WTC11 (cell line): ENCODE data around the gene ITGB3. TPM values are rescaled to one million over a fixed set of nuclear protein-coding genes. Genes with fewer than 3 reads are reported as not detected.

Experiments used
- ATAC-seq: fragments of 200-7000 bp; cut with Tn5 transposase; 2 replicates; pipeline ENCODE4 v1.10.0; 2021; ENCODE audit warnings: mild to moderate bottlenecking, moderate library complexity
- CTCF ChIA-PET: fragments of 300-600 bp; sonication (Branson Sonifier 250); formaldehyde crosslinking; loops from one replicate; lab custom pipeline; 2021; ENCODE audit warnings: antibody characterized with exemption; lab: Charles Lee
- POLR2A ChIA-PET: fragments of 350-600 bp; sonication (Branson Sonifier 250); formaldehyde crosslinking; loops from one replicate; lab custom pipeline; 2021; ENCODE audit warnings: antibody characterized with exemption; lab: Charles Lee
- DNase-seq: peaks from one replicate; pipeline ENCODE4 v3.0.0; 2021; ENCODE audit warnings: low spot score
- H3K27ac Mint-ChIP-seq: 2 replicates; pipeline ENCODE4 v1.8.0; 2021; ENCODE audit warnings: mixed read lengths
- H3K27me3 Mint-ChIP-seq: 2 replicates; pipeline ENCODE4 v1.8.0; 2021; ENCODE audit warnings: low read depth, mild to moderate bottlenecking, moderate library complexity, mixed read lengths
- H3K36me3 Mint-ChIP-seq: 2 replicates; pipeline ENCODE4 v1.8.0; 2021; ENCODE audit warnings: mixed read lengths
- H3K4me1 Mint-ChIP-seq: 2 replicates; pipeline ENCODE4 v1.8.0; 2022; ENCODE audit warnings: mixed read lengths
- H3K4me3 Mint-ChIP-seq: 2 replicates; pipeline ENCODE4 v1.8.0; 2021; ENCODE audit warnings: mild to moderate bottlenecking, moderate library complexity, mixed read lengths
- H3K9me3 Mint-ChIP-seq: 2 replicates; pipeline ENCODE4 v1.8.0; 2021; ENCODE audit warnings: mixed read lengths
- ATF1 ChIP-seq: sonication (generic); formaldehyde crosslinking; IDR thresholded peaks from 2 replicates; pipeline ENCODE4 v1.8.1; 2023; ENCODE audit warnings: mild to moderate bottlenecking, moderate library complexity, missing genetic modification reagents
- CBFB ChIP-seq: sonication (generic); formaldehyde crosslinking; IDR thresholded peaks from 2 replicates; pipeline ENCODE4 v1.8.1; 2022; ENCODE audit warnings: mild to moderate bottlenecking, low read depth, missing genetic modification reagents
- FOXJ3 ChIP-seq: sonication (generic); formaldehyde crosslinking; IDR thresholded peaks from 2 replicates; pipeline ENCODE4 v1.9.0; 2021; ENCODE audit warnings: missing genetic modification reagents, mild to moderate bottlenecking, borderline replicate concordance
- GRHL2 ChIP-seq: fragments of 250-450 bp; sonication (Bioruptor Pico); IDR thresholded peaks from 2 replicates; pipeline ENCODE4 v1.8.0; 2022; ENCODE audit warnings: mild to moderate bottlenecking, moderate library complexity; ENCODE audit not compliant: insufficient replicate concordance, severe bottlenecking
- IRF1 ChIP-seq: sonication (generic); formaldehyde crosslinking; IDR thresholded peaks from 2 replicates; pipeline ENCODE4 v1.8.0; 2023; ENCODE audit warnings: missing genetic modification reagents
- JUN ChIP-seq: sonication (generic); formaldehyde crosslinking; IDR thresholded peaks from 2 replicates; pipeline ENCODE4 v1.8.0; 2023; ENCODE audit warnings: mild to moderate bottlenecking, missing genetic modification reagents
- MYBL2 ChIP-seq: sonication (generic); formaldehyde crosslinking; IDR thresholded peaks from 2 replicates; pipeline ENCODE4 v1.8.1; 2023; ENCODE audit warnings: mild to moderate bottlenecking, moderate library complexity, missing genetic modification reagents
- NFATC4 ChIP-seq: fragments of 250-450 bp; sonication (Bioruptor Pico); IDR thresholded peaks from 2 replicates; pipeline ENCODE4 v1.9.0; 2021; ENCODE audit warnings: mild to moderate bottlenecking
- NFE2L1 ChIP-seq: sonication (generic); formaldehyde crosslinking; IDR thresholded peaks from 2 replicates; pipeline ENCODE4 v1.8.1; 2023; ENCODE audit warnings: missing genetic modification reagents
- NR2C2 ChIP-seq: sonication (generic); formaldehyde crosslinking; IDR thresholded peaks from 2 replicates; pipeline ENCODE4 v1.8.0; 2022; ENCODE audit warnings: mild to moderate bottlenecking, missing genetic modification reagents
- RELA ChIP-seq: sonication (generic); formaldehyde crosslinking; IDR thresholded peaks from 2 replicates; pipeline ENCODE4 v1.8.1; 2022; ENCODE audit warnings: missing genetic modification reagents, mild to moderate bottlenecking, borderline replicate concordance
- SOX15 ChIP-seq: fragments of 250-450 bp; sonication (Bioruptor Pico); IDR thresholded peaks from 2 replicates; pipeline ENCODE4 v1.9.0; 2021; ENCODE audit warnings: mild to moderate bottlenecking
- TEAD4 ChIP-seq: sonication (generic); formaldehyde crosslinking; IDR thresholded peaks from 2 replicates; pipeline ENCODE4 v1.8.0; 2022; ENCODE audit warnings: mild to moderate bottlenecking, missing genetic modification reagents
- ZBTB21 ChIP-seq: sonication (generic); formaldehyde crosslinking; IDR thresholded peaks from 2 replicates; pipeline ENCODE4 v1.8.1; 2023; ENCODE audit warnings: mild to moderate bottlenecking, missing genetic modification reagents, borderline replicate concordance
- ZNF263 ChIP-seq: sonication (generic); formaldehyde crosslinking; IDR thresholded peaks from 2 replicates; pipeline ENCODE4 v1.8.1; 2022; ENCODE audit warnings: low read depth, mild to moderate bottlenecking, moderate library complexity, missing genetic modification reagents
- ZNF317 ChIP-seq: sonication (generic); formaldehyde crosslinking; IDR thresholded peaks from 2 replicates; pipeline ENCODE4 v1.8.1; 2023; ENCODE audit warnings: low read depth, mild to moderate bottlenecking, moderate library complexity, missing genetic modification reagents, borderline replicate concordance
- total RNA-seq: library from RNA; stranded (reverse); gene quantifications from 3 replicates; pipeline ENCODE4 v1.2.3, GENCODE V29; 2021
- TF ChIP-seq, protein P1 (sequence below): sonication (generic); formaldehyde crosslinking; IDR thresholded peaks from 2 replicates; pipeline ENCODE4 v1.8.1; 2023; ENCODE audit warnings: mild to moderate bottlenecking, missing genetic modification reagents, borderline replicate concordance
- TF ChIP-seq, protein P2 (sequence below): sonication (generic); formaldehyde crosslinking; IDR thresholded peaks from 2 replicates; pipeline ENCODE4 v1.8.0; 2022; ENCODE audit warnings: mild to moderate bottlenecking, missing genetic modification reagents
- TF ChIP-seq, protein P3 (sequence below): sonication (generic); formaldehyde crosslinking; IDR thresholded peaks from 2 replicates; pipeline ENCODE4 v1.8.0; 2023; ENCODE audit warnings: mild to moderate bottlenecking, missing genetic modification reagents
- TF ChIP-seq, protein P4 (sequence below): fragments of 250-450 bp; sonication (Bioruptor Pico); conservative IDR thresholded peaks from 2 replicates; pipeline ENCODE4 v1.9.0; 2021; ENCODE audit warnings: mild to moderate bottlenecking
- TF ChIP-seq, protein P5 (sequence below): sonication (generic); formaldehyde crosslinking; IDR thresholded peaks from 2 replicates; pipeline ENCODE4 v1.8.1; 2022; ENCODE audit warnings: low read depth, mild to moderate bottlenecking, moderate library complexity, missing genetic modification reagents, borderline replicate concordance

Gene ITGB3
- total RNA-seq, 1 experiment from 2014 or later, result 0.04 TPM

DNA sequence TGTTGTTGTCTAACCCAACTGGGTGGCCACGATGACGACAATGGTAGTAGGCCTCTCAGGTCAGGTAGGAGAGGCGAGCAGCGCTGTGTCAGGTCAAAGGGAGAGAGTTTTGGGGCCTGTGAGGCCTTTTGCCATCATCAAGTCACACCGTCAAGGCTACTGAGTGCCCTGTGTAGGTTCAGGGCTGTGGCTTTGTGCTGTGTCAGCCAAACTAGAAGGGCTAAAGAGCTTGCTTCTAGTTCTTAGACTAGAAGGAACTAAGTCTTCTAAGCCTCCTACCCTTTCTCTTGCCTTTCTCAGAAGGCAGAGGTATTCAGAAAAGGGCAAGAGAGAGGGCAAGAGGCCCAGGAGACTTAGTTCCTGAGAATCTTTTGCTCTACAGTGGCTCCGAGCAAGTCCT lies 45.1 kb downstream of the ITGB3 start:
- H3K36me3 Mint-ChIP-seq, result no peaks in the 10 kb centered on the region
- TF ChIP-seq, protein P1, sequence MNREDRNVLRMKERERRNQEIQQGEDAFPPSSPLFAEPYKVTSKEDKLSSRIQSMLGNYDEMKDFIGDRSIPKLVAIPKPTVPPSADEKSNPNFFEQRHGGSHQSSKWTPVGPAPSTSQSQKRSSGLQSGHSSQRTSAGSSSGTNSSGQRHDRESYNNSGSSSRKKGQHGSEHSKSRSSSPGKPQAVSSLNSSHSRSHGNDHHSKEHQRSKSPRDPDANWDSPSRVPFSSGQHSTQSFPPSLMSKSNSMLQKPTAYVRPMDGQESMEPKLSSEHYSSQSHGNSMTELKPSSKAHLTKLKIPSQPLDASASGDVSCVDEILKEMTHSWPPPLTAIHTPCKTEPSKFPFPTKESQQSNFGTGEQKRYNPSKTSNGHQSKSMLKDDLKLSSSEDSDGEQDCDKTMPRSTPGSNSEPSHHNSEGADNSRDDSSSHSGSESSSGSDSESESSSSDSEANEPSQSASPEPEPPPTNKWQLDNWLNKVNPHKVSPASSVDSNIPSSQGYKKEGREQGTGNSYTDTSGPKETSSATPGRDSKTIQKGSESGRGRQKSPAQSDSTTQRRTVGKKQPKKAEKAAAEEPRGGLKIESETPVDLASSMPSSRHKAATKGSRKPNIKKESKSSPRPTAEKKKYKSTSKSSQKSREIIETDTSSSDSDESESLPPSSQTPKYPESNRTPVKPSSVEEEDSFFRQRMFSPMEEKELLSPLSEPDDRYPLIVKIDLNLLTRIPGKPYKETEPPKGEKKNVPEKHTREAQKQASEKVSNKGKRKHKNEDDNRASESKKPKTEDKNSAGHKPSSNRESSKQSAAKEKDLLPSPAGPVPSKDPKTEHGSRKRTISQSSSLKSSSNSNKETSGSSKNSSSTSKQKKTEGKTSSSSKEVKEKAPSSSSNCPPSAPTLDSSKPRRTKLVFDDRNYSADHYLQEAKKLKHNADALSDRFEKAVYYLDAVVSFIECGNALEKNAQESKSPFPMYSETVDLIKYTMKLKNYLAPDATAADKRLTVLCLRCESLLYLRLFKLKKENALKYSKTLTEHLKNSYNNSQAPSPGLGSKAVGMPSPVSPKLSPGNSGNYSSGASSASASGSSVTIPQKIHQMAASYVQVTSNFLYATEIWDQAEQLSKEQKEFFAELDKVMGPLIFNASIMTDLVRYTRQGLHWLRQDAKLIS (CRISPR knock-in tag), result no peak
- TF ChIP-seq NFATC4 (CRISPR knock-in tag), result no peak
- no peak for TF ChIP-seq RELA (CRISPR knock-in tag)
- TF ChIP-seq FOXJ3 (CRISPR knock-in tag), result no peak
- TF ChIP-seq CBFB, result no peak
- no peak for TF ChIP-seq IRF1 (CRISPR knock-in tag)
- TF ChIP-seq, protein P2, sequence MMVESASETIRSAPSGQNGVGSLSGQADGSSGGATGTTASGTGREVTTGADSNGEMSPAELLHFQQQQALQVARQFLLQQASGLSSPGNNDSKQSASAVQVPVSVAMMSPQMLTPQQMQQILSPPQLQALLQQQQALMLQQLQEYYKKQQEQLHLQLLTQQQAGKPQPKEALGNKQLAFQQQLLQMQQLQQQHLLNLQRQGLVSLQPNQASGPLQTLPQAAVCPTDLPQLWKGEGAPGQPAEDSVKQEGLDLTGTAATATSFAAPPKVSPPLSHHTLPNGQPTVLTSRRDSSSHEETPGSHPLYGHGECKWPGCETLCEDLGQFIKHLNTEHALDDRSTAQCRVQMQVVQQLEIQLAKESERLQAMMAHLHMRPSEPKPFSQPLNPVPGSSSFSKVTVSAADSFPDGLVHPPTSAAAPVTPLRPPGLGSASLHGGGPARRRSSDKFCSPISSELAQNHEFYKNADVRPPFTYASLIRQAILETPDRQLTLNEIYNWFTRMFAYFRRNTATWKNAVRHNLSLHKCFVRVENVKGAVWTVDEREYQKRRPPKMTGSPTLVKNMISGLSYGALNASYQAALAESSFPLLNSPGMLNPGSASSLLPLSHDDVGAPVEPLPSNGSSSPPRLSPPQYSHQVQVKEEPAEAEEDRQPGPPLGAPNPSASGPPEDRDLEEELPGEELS (CRISPR knock-in tag), result no peak
- TF ChIP-seq GRHL2 (CRISPR knock-in tag), result no peak
- TF ChIP-seq, protein P3, sequence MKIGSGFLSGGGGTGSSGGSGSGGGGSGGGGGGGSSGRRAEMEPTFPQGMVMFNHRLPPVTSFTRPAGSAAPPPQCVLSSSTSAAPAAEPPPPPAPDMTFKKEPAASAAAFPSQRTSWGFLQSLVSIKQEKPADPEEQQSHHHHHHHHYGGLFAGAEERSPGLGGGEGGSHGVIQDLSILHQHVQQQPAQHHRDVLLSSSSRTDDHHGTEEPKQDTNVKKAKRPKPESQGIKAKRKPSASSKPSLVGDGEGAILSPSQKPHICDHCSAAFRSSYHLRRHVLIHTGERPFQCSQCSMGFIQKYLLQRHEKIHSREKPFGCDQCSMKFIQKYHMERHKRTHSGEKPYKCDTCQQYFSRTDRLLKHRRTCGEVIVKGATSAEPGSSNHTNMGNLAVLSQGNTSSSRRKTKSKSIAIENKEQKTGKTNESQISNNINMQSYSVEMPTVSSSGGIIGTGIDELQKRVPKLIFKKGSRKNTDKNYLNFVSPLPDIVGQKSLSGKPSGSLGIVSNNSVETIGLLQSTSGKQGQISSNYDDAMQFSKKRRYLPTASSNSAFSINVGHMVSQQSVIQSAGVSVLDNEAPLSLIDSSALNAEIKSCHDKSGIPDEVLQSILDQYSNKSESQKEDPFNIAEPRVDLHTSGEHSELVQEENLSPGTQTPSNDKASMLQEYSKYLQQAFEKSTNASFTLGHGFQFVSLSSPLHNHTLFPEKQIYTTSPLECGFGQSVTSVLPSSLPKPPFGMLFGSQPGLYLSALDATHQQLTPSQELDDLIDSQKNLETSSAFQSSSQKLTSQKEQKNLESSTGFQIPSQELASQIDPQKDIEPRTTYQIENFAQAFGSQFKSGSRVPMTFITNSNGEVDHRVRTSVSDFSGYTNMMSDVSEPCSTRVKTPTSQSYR, result no peak
- no peak overlapping the region for H3K27ac Mint-ChIP-seq
- H3K9me3 Mint-ChIP-seq, result peaks cover 4% of the 10 kb centered on the region; the same call in 1 of the 2 replicates
- peaks cover 9% of the 10 kb centered on the region for H3K27me3 Mint-ChIP-seq
- no peak overlapping the region for H3K4me3 Mint-ChIP-seq
- ATAC-seq (no peak), DNase-seq (no peak)
- ChIA-PET CTCF (no interaction called here), POLR2A (no interaction called here)
- no peaks in the 10 kb centered on the region for H3K4me1 Mint-ChIP-seq

- H3K9me3 Mint-ChIP-seq, result peaks cover 4% of the 10 kb centered on the region; the same call in 1 of the 2 replicates
- no peaks in the 10 kb centered on the region for H3K36me3 Mint-ChIP-seq
- H3K27me3 Mint-ChIP-seq, result peaks cover 8% of the 10 kb centered on the region
- no peak overlapping the region for H3K4me3 Mint-ChIP-seq
- H3K27ac Mint-ChIP-seq, result no peak overlapping the region
- no peak for ATAC-seq
- POLR2A ChIA-PET, result no interaction called here
- no peaks in the 10 kb centered on the region for H3K4me1 Mint-ChIP-seq
- CTCF ChIA-PET, result no interaction called here
- no peak for DNase-seq
- TF ChIP-seq NR2C2 (no peak), GRHL2 (CRISPR knock-in tag) (no peak), JUN (no peak), NFE2L1 (no peak), MYBL2 (CRISPR knock-in tag) (no peak), ZNF263 (no peak), ZBTB21 (CRISPR knock-in tag) (no peak), TEAD4 (CRISPR knock-in tag) (no peak), ZNF317 (no peak), SOX15 (no peak), ATF1 (no peak)
- TF ChIP-seq, protein P4, sequence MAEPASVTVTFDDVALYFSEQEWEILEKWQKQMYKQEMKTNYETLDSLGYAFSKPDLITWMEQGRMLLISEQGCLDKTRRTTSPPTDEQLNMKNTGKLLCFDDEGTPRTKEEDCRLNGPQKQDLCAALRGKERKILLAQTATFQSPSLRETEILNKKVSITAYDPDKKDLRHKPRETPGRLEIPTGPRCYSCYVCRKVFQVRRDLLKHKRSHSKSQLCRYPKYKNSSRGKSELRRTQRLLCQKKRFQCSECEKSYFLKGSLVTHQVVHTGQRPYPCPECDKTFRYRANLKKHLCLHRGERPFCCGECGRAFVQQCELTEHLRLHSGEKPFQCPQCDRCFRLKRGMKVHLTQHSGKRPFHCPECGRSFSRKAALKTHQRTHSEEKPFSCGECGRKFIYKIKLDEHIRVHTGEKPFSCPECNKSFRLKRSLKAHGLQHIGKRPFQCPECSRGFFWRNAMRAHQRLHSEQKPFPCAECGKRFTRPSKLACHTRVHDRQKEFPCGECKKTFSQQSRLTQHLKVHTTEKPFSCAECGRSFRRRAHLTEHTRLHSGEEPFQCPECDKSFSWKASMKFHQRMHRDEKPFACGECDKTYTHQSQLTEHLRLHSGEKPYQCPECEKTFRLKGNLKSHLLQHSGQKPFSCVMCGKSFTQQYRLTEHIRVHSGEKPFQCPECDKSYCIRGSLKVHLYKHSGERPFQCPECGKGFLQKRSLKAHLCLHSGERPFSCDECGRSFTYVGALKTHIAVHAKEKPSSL (CRISPR knock-in tag), result no peak
- TF ChIP-seq, protein P5, sequence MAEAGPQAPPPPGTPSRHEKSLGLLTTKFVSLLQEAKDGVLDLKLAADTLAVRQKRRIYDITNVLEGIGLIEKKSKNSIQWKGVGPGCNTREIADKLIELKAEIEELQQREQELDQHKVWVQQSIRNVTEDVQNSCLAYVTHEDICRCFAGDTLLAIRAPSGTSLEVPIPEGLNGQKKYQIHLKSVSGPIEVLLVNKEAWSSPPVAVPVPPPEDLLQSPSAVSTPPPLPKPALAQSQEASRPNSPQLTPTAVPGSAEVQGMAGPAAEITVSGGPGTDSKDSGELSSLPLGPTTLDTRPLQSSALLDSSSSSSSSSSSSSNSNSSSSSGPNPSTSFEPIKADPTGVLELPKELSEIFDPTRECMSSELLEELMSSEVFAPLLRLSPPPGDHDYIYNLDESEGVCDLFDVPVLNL (CRISPR knock-in tag), result no peak
Observed at GRCh38 chr17:47299239-47299910, 45.7 kb downstream of the ITGB3 start.
